ENCODE results near the gene PRMT2.

Gene PRMT2

DNA sequence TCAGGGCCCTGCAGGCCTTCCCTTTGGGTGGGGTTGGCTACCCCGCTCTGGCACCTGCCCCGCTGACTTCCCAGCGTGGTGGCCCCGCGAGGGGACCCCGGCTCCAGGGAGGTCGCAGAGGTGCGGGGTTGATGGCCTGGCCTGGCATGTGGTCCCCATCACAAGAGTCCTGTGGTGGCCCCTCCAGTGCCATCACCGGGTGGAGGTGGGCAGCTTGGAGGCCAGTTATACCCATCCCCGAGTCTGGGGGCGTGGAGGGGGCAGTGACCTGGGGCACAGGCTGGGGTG is 26.8 kb downstream of the PRMT2 start:
- FAIRE-seq (no peak), DNase-seq (ENCODE audit: insufficient read length, low spot score) (no peak)
- no peak for TF ChIP-seq CTCF (IDR thresholded peaks at IDR 0.05; ENCODE audit: insufficient read depth, missing control alignments)

GRCh38 chr21:46662765-46663500 is 27.5 kb downstream of the PRMT2 start:
- FAIRE-seq (no peak), DNase-seq (ENCODE audit: insufficient read length, low spot score) (no peak)
- no peak for TF ChIP-seq CTCF (IDR thresholded peaks at IDR 0.05; ENCODE audit: insufficient read depth, missing control alignments)

- no peak for FAIRE-seq
- no peak for DNase-seq (ENCODE audit: insufficient read length, low spot score)
- no peak for TF ChIP-seq CTCF (IDR thresholded peaks at IDR 0.05; ENCODE audit: insufficient read depth, missing control alignments)
Observed at GRCh38 chr21:46663754-46664153, 28.3 kb downstream of the PRMT2 start.

- FAIRE-seq (no peak), DNase-seq (ENCODE audit: insufficient read length, low spot score) (no peak)
- no peak for TF ChIP-seq CTCF (IDR thresholded peaks at IDR 0.05; ENCODE audit: insufficient read depth, missing control alignments)
Observed at GRCh38 chr21:46664316-46664995, 29.0 kb downstream of the PRMT2 start.

GRCh38 chr21:46665566-46665965 is 30.1 kb downstream of the PRMT2 start:
- no peak for TF ChIP-seq CTCF (IDR thresholded peaks at IDR 0.05; ENCODE audit: insufficient read depth, missing control alignments)
- DNase-seq (ENCODE audit: insufficient read length, low spot score) (no peak), FAIRE-seq (no peak)

DNA sequence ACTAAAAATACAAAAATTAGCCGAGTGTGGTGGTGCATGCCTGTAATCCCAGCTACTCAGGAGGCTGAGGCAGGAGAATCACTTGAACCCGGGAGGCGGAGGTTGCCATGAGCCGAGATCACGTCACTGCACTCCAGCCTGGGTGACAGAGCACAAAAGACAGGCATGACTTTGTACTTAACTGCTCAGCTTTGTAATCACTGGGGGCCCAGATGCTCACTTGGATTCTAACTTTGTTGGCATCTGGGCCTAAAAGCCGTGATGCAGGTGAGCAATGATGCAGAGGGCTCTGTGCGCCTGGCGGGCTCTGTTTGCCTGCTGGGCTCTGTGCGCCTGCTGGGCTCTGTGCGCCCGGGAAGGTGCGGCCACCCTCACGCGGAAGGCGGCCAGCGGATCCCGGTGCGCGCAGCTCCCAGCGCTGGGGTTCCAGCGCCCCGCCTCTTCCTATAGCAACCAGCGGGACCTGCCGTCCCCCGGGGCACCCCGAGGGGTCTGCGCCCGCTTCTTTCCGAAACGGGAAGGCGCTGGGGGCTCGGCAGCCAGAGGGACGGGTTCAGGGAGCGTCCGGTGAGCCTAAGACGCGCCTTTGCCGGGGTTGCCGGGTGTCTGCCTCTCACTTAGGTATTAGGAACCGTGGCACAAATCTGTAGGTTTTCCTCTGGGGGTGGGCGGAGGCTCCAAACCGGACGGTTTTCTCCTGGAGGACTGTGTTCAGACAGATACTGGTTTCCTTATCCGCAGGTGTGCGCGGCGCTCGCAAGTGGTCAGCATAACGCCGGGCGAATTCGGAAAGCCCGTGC is 31.7 kb downstream of the PRMT2 start:
- TF ChIP-seq CTCF (IDR thresholded peaks at IDR 0.05; ENCODE audit: insufficient read depth, missing control alignments), result no peak
- DNase-seq (ENCODE audit: insufficient read length, low spot score) (peak; percentile 41), FAIRE-seq (no peak)

All from D721Med (cell line).